Tibial artery (tissue), 4 donors: Measurements from ENCODE around the gene HRH1.
A peak's percentile ranks its signal among the peaks of the same experiment; 100 is the strongest.
"Not testable (repeated sequence)": the region's sequence is repeated elsewhere in the genome, so short reads cannot be mapped to it uniquely, and the experiment has no call there.

Experiments
- DNase-seq, 2 donors: peaks; one replicate each; pipeline ENCODE4 v3.0.0-alpha.2; 2019
- H3K27ac ChIP-seq, 2 donors: fragments of 200-600 bp; sonication (generic) in 1 of 2; 1 replicate in 1 of 2; 2 replicates in 1 of 2; pipeline ENCODE4 v1.5.1; 2018 to 2019; ENCODE audit warnings: mild to moderate bottlenecking in 1 of 2
- H3K27me3 ChIP-seq, 2 donors: fragments of 200-600 bp; sonication (generic) in 1 of 2; one replicate each; pipeline versions ENCODE4 v1.5.1 to v1.6.0; 2016 to 2019
- H3K36me3 ChIP-seq, 3 donors: fragments of 200-600 bp; sonication (generic) in 2 of 3; one replicate each; pipeline ENCODE4 v1.5.1; 2016 to 2019; ENCODE audit warnings: mild to moderate bottlenecking in 2 of 3
- H3K4me1 ChIP-seq, 4 donors: fragments of 200-600 bp; sonication (generic) in 2 of 4; 1 replicate in 3 of 4; 2 replicates in 1 of 4; pipeline ENCODE4 v1.5.1; 2016 to 2019
- H3K4me3 ChIP-seq, 2 donors: fragments of 200-600 bp; sonication (generic) in 1 of 2; 1 replicate in 1 of 2; 2 replicates in 1 of 2; pipeline ENCODE4 v1.5.1; 2018 to 2019; ENCODE audit warnings: mild to moderate bottlenecking in 2 of 2
- H3K9me3 ChIP-seq, 3 donors: fragments of 200-600 bp; sonication (generic) in 1 of 3; one replicate each; pipeline ENCODE4 v1.5.1; 2016 to 2019
- intact Hi-C: fragments of 100-400 bp; cut with DNase I; formaldehyde crosslinking; loops from one replicate; pipeline ENCODE4 v1.15.0; 2023; ENCODE audit warnings: low total_unique reads
- TF ChIP-seq, protein P1 (sequence below), 2 experiments: fragments of 200-600 bp in 1 of 2; fragments of 450-650 bp in 1 of 2; IDR thresholded peaks; one replicate each; pipeline ENCODE4 v1.5.1; 2017 to 2019; ENCODE audit warnings: antibody characterized with exemption in 2 of 2, mild to moderate bottlenecking in 1 of 2, moderate library complexity in 1 of 2

The HRH1 gene

DNA sequence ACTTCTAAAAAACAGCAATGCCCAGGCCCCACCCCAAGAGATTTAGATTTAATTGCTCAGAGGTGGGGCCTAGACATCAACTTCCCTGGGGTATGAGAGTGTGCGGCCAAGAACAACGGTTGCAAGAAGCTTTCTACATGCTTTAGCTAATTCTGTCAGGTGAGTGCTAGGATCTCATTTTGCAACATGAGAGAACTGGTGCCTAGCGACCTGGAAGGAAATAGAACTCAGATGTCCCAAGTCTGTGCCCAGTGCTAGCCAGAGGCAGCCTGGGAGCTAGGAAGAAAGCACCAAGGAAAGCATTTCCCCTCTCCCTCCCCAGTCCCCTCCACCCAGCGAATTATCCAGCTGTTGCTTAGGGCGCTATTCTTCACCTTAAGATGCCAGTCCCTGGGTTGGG is 22.9 kb upstream of the HRH1 start:
- H3K27ac ChIP-seq = peak overlapping the region; percentile 20 to 42

DNA sequence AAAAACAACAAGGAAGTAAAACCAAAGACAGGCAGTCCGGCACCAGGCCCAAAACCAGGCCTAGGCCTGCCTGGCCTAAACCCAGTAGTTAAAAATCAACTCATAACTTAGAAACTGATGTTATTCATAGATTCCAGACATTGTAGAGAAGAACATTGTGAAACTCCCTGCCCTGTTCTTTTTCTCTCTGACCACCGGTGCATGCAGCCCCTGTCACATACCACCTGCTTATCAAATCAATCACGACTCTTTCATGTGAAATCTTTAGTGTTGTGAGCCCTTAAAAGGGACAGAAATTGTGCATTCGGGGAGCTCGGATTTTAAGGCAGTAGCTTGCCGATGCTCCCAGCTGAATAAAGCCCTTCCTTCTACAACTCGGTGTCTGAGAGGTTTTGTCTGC is 22.4 kb upstream of the HRH1 start:
- not testable (repeated sequence) for DNase-seq, H3K4me3 ChIP-seq, H3K9me3 ChIP-seq, H3K27me3 ChIP-seq, H3K36me3 ChIP-seq
- intact Hi-C loops = loop anchor here (10.0 kb wide), 1 partner anchor 143 kb away; the partner anchor contains the start of gene ATG7
- peak overlapping the region; percentile 20 to 42 for H3K27ac ChIP-seq
- peaks cover 0 to 14% (median 9%) of the 10 kb centered on the region in 4 donors for H3K4me1 ChIP-seq

More for the DNA sequence above, 22.9 kb upstream of the HRH1 start:
- no peak overlapping the region for H3K4me3 ChIP-seq
- peaks cover 0 to 10% (median 5%) of the 10 kb centered on the region in 4 donors for H3K4me1 ChIP-seq
- H3K36me3 ChIP-seq = no peaks in the 10 kb centered on the region
- no peaks in the 10 kb centered on the region for H3K27me3 ChIP-seq
- no peak for DNase-seq
- intact Hi-C loops = loop anchor here (10.0 kb wide), 1 partner anchor 143 kb away; the partner anchor contains the start of gene ATG7
- no peaks in the 10 kb centered on the region for H3K9me3 ChIP-seq
- TF ChIP-seq, protein P1, sequence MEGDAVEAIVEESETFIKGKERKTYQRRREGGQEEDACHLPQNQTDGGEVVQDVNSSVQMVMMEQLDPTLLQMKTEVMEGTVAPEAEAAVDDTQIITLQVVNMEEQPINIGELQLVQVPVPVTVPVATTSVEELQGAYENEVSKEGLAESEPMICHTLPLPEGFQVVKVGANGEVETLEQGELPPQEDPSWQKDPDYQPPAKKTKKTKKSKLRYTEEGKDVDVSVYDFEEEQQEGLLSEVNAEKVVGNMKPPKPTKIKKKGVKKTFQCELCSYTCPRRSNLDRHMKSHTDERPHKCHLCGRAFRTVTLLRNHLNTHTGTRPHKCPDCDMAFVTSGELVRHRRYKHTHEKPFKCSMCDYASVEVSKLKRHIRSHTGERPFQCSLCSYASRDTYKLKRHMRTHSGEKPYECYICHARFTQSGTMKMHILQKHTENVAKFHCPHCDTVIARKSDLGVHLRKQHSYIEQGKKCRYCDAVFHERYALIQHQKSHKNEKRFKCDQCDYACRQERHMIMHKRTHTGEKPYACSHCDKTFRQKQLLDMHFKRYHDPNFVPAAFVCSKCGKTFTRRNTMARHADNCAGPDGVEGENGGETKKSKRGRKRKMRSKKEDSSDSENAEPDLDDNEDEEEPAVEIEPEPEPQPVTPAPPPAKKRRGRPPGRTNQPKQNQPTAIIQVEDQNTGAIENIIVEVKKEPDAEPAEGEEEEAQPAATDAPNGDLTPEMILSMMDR (IDR thresholded peaks at IDR 0.05) = no peak

DNA sequence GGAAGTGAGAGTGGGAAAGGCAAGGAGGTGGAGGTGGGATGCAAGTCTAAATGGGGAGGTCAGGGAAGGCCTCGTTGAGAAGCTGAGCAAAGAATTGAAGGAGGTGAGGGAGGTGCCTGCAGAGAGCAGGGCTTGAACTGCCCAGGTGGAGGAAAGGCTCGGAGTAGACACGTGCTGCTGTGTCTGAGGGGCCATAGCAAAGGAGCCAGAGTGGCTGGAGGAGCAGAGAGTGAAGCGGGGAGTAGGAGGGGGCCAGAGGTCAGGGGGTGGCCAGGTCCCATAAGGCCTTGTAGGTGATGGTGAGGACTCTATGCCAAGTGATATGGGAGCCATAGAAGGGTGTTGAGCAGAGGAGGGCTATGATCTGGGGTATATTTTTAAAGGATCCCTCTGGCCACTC is 21.4 kb upstream of the HRH1 start:
- peaks cover 0 to 18% (median 9%) of the 10 kb centered on the region in 4 donors for H3K4me1 ChIP-seq
- TF ChIP-seq, protein P1 (IDR thresholded peaks at IDR 0.05) = no peak
- no peaks in the 10 kb centered on the region for H3K27me3 ChIP-seq
- no peak overlapping the region for H3K4me3 ChIP-seq
- intact Hi-C loops = loop anchor here (10.0 kb wide), 1 partner anchor 142 kb away; the partner anchor contains the start of gene ATG7
- no peak for DNase-seq
- H3K36me3 ChIP-seq = no peaks in the 10 kb centered on the region
- no peaks in the 10 kb centered on the region for H3K9me3 ChIP-seq
- no peak overlapping the region for H3K27ac ChIP-seq

DNA sequence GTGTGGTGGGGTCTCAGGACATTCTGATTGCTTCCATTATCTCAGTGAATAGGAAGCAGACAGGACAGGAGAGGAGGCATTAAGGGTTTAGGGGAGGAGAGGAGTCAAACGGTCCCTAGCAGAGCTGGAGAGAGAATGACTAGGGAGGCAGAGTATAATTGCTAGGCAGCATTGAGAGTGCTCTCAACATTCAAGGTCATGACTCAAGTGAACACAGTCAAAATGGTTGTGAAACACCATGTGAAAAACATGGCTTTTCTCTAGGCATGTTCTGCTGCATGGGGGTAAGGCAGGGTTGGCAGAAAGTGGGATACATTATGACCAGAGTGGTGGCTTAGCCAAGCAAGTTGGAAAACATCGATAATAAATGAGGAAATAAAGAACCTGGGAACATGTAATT is 19.5 kb upstream of the HRH1 start:
- TF ChIP-seq, protein P1 (IDR thresholded peaks at IDR 0.05) = no peak
- Histone ChIP-seq H3K27ac (peak overlapping the region in 1 of 2 donors; percentile 26), H3K36me3 (no peaks in the 10 kb centered on the region), H3K9me3 (no peaks in the 10 kb centered on the region), H3K27me3 (no peaks in the 10 kb centered on the region), H3K4me1 (peaks cover 0 to 25% (median 9%) of the 10 kb centered on the region in 4 donors), H3K4me3 (no peak overlapping the region)
- no peak for DNase-seq
- intact Hi-C loops = loop anchor here (10.0 kb wide), 1 partner anchor 140 kb away; the partner anchor contains the start of gene ATG7

DNA sequence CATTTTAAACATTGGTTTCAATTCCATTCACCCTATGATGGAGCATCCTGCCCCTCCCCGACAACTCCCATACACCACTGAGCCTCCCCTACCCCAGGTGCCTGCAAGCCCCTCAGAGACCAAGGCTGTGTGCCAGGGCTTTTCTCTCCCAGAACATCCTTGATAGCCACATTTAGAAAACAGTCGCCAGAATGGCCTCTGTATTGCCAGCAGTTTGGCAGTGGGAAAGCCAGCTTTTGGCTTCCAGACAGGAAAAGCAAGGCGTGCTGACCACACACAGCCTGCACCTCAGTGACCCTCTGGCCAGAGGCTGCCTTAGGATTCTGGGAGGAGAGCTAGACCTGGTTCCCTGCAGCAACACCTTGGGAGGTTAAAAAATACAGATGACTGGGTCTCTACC is 18.2 kb upstream of the HRH1 start:
- Histone ChIP-seq H3K4me3 (no peak overlapping the region), H3K36me3 (no peaks in the 10 kb centered on the region), H3K9me3 (no peaks in the 10 kb centered on the region), H3K4me1 (peaks cover 0 to 34% (median 17%) of the 10 kb centered on the region in 4 donors), H3K27ac (peak overlapping the region; percentile 79 to 86), H3K27me3 (no peaks in the 10 kb centered on the region)
- intact Hi-C loops = loop anchor here (10.0 kb wide), 1 partner anchor 139 kb away; the partner anchor contains the start of gene ATG7
- peak in 1 of 2 donors; percentile 60 for DNase-seq
- TF ChIP-seq, protein P1 (IDR thresholded peaks at IDR 0.05) = no peak

DNA sequence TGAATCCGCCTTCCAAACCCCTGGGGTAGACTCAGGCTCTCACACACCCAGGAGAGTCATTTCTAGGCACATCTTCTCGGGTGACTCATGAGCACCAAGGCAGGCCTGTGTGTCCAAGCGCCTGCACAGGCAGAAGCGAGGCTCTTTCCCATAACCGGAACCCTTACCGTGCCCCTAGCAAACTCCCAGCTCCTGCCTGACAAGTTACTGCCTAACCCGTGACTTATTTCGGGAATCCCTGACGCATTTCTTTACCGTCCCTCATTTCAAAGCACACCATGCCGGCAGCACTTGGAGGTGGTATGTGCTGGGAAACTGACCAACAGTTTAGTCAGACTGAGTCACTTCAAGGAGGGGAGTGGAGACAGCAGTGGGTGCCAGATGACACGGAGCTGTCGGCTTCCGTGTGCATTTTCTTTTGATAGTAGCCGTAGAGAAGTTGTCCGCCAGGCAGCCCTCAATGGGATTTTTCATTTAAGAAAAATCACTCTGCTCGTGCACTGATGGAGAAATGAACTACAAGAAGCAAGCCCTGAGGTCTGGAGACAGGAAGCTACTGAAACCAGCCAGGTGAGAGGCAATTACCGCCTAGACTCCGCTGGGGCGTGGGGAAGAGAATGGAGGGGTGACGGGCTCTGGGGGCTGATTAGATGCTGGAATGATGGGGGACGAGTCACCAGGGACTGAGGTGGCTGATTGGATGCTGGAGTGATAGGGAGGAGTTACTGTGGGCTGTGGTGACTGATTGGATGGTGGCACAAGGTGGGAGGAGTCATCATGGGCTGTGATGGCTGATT is 17.3 kb upstream of the HRH1 start:
- H3K27ac ChIP-seq = peak overlapping the region; percentile 79 to 86
- peaks cover 0 to 34% (median 17%) of the 10 kb centered on the region in 4 donors for H3K4me1 ChIP-seq
- peak; percentile 82 to 93 for DNase-seq
- intact Hi-C loops = loop anchor here (10.0 kb wide), 1 partner anchor 138 kb away; the partner anchor contains the start of gene ATG7
- H3K4me3 ChIP-seq = peak overlapping the region; percentile 39 to 45
- H3K27me3 ChIP-seq = no peaks in the 10 kb centered on the region
- H3K9me3 ChIP-seq = no peaks in the 10 kb centered on the region
- no peaks in the 10 kb centered on the region for H3K36me3 ChIP-seq
- TF ChIP-seq, protein P1 (IDR thresholded peaks at IDR 0.05) = peak in 1 of 2 experiments; percentile 11
